H7 (cell line): ENCODE data around the gene HNRNPD. TPM values are rescaled to one million over a fixed set of nuclear protein-coding genes. Genes with fewer than 3 reads are reported as not detected.

Experiments used
- total RNA-seq: library from RNA; depleted of rRNA; stranded (reverse); fragments of >200 nt; shearing (Covaris generic); gene quantifications from 2 replicates; pipeline ENCODE4 v1.2.3, GENCODE V29; 2014; rRNA removed

Gene HNRNPD
- total RNA-seq, 1 experiment from 2014 or later = 62.1 TPM

Other genes with a start within 250 kb of the HNRNPD start
- gene HNRNPDL, start 56.5 kb upstream of the HNRNPD start, total RNA-seq = 180 and 204 TPM in 2 replicates
- 96.7 and 103 TPM in 2 replicates for gene ENOPH1, start 56.6 kb upstream of the HNRNPD start, total RNA-seq
- 2.4 and 3.3 TPM in 2 replicates for gene TMEM150C, start 188.0 kb upstream of the HNRNPD start, total RNA-seq